SW480 (cell line): ENCODE results near the gene RAB15.

Source experiments
- DNase-seq: peaks from one replicate; pipeline ENCODE4 v3.0.0-alpha.2; 2016; ENCODE audit warnings: low spot score

RAB15 gene

GRCh38 chr14:64955297-64955696, 16.8 kb downstream of the RAB15 start:
- no peak for DNase-seq

DNA sequence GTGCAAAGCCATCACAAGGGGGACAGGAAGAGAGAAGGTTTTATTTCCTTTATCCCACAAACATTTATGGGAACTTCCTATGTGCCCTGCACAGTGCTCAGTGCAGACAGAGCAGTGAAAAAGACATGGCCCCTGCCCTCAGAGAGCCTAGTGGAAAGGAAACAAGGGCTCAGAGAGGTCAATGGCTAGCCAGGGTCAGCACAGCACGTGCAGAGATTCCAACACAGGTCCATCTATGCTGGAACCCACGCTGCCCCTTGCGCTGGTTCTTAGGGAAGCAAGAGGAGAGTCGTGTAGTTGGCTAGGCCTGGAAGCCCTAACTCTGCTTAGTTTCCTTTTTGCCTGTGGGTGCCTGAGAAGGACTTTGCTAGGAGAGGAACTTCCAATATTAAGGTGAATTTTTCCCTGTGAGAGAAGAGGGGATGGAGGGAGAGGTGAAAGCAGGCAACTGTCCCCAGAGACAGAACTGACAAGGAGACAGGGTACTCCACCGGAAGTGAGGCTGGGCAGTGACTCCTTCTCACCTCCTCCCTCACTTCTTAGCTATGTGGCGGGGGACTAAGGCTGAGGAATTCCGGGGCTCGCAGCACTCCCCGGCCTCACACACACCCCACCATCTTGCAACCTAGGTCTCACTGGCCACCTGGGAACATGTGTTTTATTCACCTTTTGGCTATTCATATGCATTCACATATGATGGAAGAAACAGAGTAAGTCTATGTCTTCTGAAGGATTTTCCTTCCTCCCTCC, 17.5 kb downstream of the RAB15 start:
- no peak for DNase-seq

- DNase-seq = no peak
Measured at GRCh38 chr14:64953661-64954060, 18.5 kb downstream of the RAB15 start.

- DNase-seq = no peak
Measured at GRCh38 chr14:64953310-64953654, 18.9 kb downstream of the RAB15 start.

DNA sequence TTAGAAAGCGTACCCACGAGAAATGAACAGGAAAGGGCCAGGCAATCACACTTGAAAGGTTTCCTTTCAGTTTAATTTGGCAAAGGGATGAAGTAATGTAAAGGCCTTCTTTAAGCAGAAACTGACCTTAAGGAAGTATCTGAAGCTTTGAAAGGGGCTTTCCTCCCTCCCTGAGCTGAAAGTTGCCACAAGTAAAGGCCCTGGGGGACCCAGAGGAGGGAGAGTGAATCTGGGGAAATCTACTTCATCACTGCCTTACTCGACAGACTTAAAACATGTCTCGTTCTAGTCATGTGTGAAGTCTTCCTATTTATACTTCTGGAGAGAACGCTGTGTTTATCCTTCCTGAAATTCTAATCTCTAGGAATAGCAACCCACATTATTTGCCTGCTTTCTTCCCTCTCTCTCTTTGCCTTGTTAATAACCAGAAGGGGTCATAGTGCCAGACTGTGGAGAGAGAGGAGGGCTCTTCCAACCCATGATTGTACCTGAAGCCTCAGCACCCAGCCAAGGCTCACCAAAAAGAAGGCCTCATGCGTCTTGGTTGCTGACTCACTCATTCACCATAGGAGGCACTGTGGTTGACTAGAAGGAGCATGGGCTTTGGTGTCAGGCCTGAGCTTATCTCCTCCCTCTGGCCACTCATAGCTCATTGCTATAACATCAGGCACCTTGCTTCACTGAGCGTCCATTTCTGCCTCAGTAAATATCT, 19.4 kb downstream of the RAB15 start:
- no peak for DNase-seq

DNA sequence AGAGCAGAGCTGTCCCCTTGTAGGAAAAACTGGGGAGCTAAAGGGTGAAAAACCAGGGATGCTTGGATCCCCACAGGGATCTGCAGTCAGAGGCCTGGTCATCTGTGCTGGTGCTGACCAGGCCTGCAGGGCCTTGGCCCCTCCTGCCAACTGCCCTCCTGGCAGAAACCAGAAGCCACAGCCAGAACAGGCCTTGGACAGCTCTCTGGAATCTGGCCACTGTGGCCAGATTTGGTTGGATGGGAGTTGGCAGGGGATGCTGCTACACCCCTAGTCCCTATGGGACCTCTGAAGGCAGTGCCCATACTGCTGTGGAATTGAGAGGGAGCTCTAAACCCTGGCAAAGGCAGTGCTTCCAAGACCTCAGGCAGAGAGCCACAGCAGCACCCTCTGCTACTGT, 20.4 kb downstream of the RAB15 start:
- DNase-seq = no peak

GRCh38 chr14:64951291-64951690, 20.8 kb downstream of the RAB15 start:
- DNase-seq = no peak

GRCh38 chr14:64950889-64951288, 21.2 kb downstream of the RAB15 start:
- no peak for DNase-seq

- no peak for DNase-seq
Measured at GRCh38 chr14:64948612-64949210, 23.4 kb downstream of the RAB15 start.

- no peak for DNase-seq
Measured at GRCh38 chr14:64947710-64948611, 24.2 kb downstream of the RAB15 start.

DNA sequence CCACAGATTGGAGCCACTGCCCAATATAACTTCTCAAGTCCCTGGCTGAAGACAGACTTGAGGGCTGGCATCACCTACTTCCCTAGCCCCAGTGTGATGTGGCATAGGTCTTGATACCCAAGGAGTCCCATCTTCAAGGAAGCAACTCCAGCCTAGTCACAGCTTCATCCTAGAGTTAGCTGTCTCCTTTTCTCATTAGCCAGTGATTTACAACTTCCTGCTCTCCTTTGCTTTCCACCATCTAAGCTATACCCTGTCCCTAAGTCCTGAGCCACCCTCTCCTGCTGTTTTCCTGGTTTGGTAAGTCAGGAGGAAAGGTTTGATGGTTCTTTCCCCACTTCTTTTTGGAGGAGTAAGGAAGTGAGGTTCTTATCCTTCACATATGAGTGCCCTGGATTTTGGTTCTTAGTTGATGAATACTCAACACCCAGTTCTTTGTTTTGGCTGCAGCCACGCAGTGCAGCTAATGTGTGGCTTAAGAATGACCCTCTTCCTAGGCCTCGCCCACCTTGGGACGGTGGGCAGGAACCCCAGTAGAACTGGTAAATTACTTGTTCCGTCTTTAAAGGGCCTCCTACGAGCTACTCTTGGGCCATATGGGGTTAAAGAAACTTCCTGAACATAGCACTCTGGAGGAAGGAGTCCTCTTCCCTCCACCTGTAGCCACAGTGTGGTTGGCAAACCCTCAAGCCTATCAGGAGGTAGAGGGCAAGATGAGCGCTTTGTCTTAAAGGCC, 25.7 kb downstream of the RAB15 start:
- no peak for DNase-seq

DNA sequence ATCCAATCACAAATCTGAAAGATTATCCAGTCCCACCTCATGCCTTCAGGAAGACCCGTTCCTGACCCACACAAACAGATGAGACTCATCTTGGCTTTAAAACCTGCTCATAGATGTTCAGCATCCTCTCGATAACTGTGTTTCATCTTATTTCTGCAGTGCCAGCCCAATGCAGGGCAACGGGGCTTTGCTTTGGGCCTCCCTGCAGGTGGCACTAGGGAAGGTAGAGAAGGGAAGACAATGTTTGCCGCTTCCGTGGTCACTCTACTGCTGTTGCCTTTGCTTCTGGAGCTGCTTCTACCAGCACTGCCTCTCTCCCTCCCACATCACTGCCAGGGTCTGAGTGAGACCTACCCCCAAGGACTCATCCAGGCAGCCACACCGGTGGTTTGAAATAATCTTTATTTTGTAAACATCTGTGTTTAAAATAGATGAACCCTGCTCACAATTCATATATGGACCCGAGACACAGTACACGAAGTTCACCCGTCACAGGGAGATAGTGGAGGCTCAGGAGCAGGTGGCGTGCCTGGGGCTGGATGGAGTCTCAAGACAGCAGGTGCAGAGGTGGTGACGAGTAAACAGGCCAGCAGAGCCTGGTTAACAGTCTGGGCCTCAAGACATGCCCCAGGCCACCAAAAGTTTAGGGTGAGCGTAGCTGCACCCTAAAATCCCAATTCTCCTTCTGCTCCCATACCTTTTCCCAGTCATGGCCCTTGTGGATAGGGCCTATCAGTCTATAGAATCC, 26.5 kb downstream of the RAB15 start:
- DNase-seq = no peak

- no peak for DNase-seq
Measured at GRCh38 chr14:64944861-64945260, 27.3 kb downstream of the RAB15 start.

DNA sequence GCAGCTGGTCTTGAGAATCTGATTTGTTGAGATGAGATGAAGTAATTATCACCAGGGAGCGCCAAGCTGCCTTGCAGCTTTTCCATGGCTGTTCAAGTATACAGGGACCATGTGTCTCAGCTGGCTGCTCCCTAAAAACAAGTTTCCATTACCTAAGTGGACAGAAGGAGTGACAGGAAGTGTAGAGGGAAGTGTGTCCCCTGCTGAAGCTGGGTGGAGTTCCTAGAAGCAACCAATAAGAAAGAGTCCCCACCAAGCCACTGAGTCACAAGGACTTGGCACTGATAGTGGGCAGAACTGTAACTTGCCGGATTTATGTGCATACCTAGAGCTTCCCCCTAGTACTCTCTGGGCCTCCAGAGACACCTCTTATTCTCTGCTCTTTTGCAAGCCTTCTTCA, 28.1 kb downstream of the RAB15 start:
- no peak for DNase-seq

DNA sequence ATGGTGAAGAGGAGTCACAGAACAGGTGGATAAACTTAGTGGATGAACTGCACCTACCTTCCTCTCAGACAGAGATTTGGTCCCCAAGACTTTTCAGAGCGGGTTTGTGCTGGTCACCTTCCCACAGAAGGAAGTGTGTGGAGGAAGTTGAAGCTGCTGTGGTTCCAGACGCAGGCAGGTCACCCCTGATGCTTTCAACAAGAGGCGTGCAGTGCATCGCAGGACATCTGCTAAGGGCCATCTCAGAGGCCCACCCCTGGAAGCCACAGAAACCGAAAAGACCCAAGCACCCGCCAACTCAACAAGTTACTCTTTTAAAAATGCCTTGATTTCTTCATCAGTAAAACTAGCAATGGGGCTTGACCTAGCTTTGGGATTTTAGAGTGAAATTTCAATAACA, 28.6 kb downstream of the RAB15 start:
- no peak for DNase-seq

- peak; percentile 90 for DNase-seq
Measured at GRCh38 chr14:64942531-64943111, 29.5 kb downstream of the RAB15 start, which contains the start of gene GPX2. GPX2 (minus strand) TSS chr14:64942745; CDS start chr14:64942726, 19 bp downstream.

GRCh38 chr14:64940336-64940910, 31.7 kb downstream of the RAB15 start:
- DNase-seq = no peak

DNA sequence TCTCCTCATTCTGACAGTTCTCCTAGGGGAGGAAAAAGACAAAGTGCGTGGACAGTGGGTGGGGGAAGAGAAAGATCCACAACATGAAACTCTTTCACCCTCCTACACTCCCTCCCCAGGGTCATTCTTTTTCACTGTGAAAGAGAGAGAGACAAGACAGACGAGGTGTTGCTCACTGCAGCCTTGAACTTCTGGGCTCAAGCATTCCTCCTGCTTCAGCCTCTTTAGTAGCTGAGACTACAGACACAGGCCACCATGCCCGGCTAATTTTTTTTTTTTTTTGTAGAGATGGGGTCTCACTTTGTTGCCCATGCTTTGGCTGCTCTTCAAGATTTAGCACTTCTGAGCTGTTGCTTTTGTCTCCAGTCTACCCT, 32.3 kb downstream of the RAB15 start:
- no peak for DNase-seq

DNA sequence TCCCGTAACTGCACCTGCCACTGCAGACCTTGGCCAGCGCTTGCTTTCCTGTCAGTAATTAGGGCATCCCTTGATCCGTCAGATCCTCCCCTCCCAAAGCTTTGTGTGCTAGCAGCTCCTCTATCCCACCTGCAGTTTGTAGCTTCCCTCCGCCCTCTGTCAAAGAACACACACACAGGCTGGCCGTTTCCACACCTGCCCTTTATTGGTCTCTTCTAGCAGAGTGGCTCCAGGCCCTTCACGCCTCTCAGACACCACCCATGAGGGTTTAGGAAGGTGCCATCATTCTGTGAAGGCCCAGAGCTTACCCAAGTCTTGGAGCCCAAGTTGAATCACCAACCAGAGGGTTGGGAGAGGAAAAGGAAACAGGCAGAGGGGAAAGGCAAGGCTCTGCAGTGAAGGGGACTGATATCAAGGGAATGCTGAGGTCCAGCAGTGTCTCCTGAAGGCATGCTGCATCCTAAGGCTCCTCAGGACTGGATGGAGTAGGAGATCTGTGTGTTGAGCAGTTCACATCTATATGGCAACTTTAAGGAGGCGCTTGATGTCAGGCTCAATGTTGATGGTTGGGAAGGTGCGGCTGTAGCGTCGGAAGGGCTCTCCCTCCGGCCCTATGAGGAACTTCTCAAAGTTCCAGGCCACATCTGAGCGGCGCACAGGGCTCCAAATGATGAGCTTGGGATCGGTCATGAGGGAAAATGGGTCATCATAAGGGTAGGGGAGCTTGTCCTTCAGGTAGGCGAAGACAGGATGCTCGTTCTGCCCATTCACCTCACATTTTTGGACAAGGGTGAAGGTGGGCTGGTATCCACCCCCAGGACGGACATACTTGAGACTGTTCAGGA, 32.9 kb downstream of the RAB15 start:
- DNase-seq = peak; percentile 83
